ENCODE measurements around the gene ZNF280C.
"Not testable (repeated sequence)": the region's sequence is repeated elsewhere in the genome, so short reads cannot be mapped to it uniquely, and the experiment has no call there.

The ZNF280C gene

DNA sequence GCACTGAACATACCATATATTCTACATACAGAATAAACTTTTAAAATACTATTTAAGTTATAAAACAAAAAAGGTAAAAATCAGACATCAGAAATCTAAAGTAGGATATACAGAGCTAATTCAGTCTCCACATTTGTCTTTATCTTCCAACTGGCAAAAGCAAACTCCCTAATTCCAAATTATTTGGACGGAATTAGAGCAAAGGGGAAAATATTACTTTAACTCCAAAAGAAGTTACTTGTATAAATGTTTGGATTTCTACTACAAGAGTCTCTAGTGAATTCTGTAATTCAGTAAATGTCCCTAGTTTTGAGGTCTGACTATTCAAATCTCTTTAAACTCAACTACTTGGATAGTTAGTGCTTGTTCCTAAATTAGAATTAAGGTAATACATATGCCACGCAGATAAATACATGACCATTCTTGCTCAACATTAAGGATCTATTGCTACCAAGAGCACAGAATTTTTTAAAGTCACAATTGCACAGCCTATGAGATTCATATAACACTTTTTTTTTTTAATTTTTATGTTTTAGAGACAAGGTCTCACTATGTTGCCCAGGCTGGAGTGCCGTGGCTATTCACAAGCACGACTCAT, 7.3 kb downstream of the ZNF280C start:
- no peak for DNase-seq

DNA sequence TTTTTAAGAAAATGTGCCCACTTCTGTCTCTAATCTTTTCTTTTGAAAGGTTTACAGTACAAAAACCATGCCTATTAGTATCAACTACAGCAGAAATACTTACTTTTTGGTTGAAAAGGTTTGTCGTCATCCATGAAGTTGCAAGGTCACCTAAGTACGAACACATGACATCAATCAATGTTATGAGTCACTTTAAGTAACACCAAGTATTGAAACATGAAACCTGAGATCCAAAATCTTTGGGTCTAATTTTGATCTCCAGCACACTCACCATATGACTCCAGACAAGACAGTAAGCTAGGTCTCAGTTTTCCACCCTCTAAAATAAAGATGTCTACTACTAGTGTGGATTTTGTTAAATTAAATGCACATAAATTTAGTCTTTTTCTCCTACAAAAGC, 8.4 kb downstream of the ZNF280C start:
- no peak for DNase-seq

DNA sequence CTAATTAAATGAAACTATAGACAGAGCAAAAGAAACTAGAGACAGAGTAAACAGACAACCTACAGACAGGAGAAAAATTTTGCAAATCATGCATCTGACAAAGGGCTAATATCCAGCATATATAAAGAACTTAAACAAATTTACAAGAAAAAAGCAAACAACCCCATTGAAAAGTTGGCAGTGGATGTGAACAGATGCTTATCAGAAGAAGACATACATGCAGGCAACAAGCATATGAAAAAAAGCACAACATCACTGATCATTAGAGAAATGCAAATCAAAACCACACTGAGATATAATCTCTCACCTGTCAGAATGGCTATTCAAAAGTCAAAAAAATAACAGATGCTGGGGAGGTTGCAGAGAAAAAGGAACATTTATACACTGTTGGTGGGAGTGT, 14.8 kb downstream of the ZNF280C start:
- no peak for DNase-seq

DNA sequence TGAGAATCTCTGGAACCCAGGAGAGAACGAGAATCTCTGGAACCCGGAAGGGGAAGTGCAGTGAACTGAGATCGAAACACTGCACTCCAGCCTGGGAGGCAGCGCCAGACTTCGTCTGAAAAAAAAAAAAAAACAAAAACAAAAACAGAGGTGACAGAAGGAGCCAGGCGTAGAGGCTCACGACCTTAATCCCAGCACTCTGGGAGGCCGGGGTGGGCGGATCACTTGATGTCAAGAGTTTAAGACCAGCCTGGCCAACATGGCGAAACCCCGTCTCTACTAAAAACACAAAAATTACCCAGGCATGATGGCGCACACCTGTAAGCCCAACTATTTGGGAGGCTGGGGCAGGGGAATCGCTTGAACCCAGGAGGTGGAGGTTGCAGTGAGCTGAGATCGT, 17.0 kb downstream of the ZNF280C start:
- no peak for DNase-seq

DNA sequence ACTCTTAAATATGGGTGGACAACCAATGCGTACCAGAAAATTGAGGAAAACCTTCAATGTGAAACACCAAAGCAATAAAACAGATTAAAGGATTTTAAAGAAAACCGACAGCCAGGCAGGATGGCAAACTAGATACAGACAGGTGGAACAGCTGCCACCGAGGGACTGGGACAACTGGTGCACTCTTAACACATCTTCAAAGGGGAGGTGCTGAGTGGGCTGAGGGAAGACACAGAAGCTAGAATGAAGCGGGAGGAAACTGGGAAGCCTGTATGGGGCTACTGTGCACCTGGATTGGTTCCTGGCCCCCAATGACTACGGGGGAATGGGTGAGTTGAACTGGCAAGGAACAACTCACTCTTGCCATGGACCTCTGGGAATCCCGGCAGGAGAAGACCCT, 20.7 kb downstream of the ZNF280C start:
- no peak for DNase-seq

DNA sequence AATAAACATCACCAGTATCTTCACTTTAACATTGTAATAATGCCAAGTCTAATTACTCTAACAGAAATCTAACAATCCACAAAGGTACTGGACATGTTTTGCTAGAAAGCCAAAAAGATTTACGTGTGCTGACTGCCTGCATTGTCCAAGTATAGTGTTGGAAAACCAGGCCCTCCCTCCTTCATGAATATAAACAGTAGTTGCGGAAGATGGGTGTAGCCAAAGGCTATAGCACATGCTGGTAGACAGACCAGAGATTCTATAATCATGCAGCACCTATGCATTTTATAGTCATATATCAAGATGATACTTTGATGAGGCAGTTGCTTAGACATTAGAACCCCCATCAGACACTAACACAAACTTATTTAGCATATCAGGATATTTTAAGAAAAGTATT, 22.6 kb downstream of the ZNF280C start:
- no peak for DNase-seq

DNA sequence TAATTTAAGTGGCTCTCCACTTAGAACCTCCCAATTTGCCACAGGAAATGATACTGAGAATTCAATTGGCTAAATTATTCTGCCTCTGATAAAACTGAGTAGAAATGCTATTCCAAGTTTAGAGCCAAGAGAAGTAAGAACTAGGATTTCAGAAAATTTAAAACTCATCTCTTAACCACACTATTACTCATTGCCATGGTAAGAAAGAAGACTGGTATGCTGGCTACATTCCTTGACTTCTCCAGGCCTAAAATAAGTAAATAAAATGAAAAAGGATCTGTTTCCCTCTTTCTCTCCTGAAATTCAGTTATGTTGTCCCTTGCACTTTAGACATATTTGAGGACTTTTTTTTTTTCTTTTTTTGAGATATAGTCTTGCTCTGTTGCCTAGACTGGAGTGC, 23.3 kb downstream of the ZNF280C start:
- DNase-seq: no peak

DNA sequence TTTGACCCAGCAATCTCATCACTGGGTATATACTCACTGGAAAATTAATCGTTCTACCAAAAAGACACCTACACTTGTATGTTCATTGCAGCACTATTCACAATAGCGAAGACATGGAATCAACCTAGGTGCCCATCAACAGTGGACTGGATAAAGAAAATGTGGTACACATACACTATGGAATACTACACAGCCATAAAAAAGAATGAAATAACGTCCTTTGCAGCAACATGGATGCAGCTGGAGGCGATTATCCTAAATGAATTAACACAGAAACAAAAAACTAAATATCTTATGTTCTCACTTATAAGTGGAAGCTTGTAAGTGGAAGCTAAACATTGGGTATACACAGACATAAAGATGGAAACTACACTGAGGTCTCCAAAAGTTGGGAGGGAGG, 37.5 kb downstream of the ZNF280C start:
- DNase-seq: not testable (repeated sequence)

DNA sequence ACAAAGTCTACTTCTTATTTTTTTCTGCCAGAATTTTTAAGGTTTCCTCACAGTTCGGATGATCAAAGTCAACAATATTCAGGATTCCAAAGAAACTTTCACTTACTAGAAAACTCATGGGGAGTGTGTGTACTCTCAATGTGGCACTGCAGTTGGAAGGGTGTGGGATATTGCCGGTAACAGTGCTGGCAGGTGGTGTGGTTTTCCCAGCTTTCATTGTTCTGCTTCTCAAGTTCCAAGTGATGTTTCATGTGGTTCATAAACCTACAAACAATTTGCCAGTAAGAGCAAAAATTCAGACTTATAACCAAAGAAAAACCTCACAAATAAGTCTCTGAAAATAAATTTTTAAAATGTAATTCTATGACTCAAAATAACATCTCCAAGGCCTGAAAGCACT, 39.8 kb downstream of the ZNF280C start:
- DNase-seq: no peak

DNA sequence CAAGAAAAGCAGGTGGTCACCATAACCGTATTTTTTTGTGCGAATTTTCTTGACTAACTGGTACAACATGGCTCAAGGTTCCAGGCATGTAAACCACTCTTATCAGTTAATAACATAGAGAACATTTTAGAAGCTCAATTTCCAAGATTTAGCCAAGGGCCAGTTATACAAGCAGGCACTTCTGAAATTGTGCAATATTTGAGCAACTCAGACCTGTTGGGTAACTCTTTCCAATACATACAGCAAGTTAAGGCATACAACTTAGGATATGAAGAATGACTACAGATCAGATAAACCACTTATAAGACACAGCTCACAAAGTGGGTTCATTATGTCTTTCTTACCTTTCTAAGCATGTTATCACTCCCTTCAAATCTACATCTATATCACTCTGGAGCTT, 43.9 kb downstream of the ZNF280C start:
- no peak for DNase-seq

DNA sequence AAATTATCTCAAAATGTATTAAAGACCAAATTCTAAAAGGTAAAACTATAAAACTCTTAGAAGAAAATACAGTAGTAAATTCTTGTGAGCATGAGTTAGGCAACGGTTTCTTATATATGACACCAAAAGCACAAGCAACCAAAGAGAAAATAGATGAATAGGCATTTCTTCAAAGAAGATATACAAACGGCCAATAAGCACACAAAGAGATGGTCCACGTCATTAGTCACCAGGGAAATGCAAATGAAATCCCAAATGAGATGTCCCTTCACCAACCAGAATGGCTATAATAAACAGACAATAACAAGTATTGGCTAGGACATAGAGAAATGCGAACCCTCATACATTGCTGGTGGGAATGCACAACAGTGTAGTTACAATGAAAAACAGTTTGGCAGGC, 52.4 kb downstream of the ZNF280C start:
- DNase-seq: no peak

DNA sequence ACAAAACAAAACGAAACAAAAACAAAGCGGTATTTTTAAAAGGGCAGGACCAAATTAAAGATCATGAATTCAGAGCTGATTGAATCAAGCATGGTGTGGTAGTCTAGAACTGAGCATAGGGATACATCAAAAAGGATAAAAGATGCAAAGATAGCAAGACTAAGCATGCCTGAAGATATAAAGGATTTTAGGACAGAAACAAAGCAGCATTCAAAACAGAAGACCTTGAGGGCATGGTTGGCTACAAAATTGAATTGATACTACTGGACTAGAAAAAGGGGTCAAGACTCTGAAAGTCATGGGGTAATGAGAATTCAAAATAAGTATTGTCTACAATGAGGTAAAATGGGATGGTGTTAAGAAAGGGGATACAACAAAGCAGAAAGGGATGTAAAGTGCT, 55.3 kb downstream of the ZNF280C start:
- DNase-seq: no peak

DNA sequence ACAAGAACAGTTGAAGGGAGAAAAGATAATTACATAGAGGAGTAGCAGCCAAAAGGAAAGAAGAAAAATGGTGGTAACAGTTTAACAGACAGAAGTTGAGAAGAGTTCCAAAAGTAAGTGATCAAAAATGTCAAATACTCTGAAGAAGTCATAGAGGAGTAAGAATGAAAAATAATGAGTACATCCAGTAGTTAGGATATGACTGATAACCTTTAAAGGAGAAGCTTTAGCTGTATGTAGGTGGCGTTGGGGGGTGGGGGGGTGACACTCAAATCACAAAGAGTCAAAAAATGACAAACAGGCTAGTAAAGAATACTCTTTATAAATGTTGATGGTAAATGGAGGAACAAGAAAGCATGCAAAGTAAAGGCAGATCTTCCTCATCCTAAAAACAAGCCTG, 56.3 kb downstream of the ZNF280C start:
- DNase-seq: no peak

DNA sequence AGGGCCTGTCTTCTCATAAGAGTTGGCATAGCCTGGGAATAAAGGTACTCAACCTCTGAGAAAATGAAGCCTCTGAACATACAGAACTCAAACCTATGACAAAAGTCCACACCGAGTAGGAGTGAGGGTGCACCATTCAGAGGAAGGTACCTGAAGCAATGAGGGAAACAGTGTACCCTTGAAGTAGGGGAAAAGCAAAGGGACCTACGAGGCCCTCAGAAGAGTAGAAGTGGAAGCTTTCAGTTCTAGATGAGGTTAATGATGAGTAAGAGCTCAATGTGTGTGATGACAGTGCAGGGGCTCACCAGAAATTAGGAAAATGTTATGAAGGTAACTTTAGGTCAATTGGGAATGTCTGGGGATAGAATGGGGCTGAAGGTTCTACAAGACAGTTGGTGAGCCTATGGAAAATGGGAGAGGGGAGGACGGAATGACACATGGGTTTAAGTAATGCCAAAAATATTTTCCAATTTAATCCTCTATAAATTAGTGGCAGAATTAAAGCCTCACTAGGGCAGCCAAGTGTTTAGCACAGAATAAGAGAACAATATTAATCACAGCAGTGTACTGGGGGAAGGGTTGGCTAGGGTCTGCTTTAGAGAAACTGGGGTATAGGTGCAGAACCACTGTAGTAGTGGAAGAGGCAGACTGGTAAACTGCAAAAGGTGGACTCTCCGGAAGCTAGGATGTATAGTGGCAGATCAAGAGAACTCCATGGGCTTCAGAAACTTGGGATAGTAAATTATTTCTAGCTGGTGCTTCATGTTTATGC, 57.1 kb downstream of the ZNF280C start:
- DNase-seq: no peak

DNA sequence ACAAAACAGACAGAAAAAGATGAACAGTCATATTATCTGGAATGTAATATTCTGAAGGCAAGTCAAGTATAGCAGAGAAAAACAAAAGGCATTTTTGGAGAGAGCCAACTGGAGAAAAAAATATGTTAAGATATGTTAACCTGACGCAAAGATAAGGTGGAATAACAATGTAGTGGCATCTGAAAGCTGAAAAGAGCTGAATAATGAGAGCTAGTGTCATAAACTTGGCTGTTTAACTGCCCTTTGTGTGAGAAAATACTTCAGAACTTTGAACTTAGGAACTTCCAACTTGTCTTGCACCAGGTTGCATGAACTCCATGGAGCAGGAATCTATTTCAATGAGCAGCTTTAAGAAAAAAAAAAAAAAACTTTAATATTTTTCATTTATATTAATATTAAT, 64.1 kb downstream of the ZNF280C start:
- DNase-seq: no peak

DNA sequence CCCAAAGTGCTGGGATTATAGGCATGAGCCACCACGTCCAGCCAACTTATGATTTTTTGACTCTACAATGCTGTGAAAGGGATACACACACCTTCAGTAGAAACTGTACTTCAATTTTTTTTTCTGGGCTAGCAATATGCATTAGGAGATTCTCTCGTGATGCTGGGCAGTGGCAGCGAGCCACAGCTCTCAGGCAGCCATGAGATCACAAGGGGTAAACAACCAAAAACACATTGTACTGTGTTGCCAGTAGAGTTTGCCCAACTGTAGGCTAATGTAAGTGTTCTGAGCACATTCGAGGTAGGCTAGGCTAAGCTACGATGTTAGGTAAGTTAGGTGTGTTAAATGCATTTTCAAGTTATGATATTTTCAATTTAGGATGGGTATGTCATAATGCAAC, 71.2 kb downstream of the ZNF280C start:
- DNase-seq: no peak

DNA sequence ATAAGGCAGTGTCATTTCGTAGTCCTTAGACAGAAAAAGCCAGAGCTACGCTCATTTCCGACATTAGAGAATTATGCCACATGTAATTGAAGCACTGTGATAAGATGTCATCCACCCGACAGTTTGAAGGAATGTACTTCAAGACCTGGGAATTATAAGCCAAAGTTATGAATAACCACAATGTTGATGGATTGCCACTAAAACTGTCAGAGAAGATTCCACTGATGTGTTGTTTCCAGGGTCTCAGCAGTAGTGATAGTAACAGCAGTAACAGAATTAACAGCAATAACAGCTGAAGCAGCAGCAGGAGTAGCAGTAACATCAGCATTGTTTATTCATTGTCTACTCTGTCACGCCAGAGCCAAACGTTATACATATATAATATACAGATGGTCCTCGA, 72.2 kb downstream of the ZNF280C start:
- DNase-seq: no peak

DNA sequence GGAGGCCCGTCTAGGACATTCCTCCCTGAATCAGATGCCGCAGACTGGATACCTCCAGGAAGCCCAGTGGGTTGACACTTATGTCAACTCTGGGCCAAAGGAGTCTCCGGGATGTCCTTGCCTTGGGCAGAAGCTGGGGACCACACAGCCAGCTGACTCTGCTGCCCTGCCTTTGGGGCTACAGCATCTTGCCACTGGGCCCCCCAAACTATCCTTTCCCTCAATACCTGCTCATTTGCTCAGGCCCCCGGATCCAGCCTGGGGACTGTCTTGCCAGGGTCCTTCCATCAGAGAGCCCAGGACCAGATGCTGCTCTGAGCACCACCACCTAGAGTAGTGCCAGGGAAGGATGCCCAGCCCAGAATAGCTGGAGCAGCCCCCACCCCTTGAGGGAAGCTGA, 77.9 kb downstream of the ZNF280C start:
- DNase-seq: no peak

DNA sequence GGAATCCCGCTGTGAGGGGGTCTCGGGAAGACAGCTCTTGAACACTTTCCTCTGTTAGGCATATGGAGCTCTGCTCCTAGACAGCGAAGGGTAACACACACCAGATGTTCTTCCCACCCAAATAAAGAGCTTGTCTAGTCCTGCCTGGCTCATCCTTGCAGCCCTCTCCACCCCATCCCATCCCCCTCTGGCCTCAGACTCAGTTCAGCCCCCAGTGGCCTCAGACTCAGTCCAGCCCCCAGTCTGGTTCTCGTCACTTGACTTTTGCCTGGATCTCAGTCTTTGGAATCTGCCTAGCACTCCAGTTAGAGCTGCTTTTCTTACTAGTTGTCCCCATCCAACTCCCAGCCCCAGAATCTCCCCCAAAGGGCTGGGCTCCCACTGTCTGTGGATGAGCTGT, 82.0 kb downstream of the ZNF280C start:
- peak; percentile 16 for DNase-seq

DNA sequence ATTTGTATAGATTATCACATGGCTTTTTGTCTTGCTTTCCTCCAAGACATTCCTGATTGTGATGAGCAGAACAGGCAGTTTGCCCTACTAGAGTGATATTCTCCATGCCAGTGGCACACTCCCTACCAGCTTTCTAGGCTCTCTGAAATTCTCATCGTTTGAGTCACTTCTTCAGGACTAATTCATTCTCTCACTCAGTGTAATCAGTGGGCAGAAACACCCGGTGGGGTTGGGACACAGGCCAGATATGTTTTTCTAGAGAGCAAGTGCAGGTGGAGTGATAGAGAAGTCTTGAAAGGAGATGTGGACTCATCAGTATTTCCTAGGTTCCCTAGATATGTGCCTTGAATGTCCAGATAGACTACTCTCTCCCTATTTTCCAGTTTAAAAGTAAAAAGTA, 83.8 kb downstream of the ZNF280C start:
- no peak for DNase-seq

DNA sequence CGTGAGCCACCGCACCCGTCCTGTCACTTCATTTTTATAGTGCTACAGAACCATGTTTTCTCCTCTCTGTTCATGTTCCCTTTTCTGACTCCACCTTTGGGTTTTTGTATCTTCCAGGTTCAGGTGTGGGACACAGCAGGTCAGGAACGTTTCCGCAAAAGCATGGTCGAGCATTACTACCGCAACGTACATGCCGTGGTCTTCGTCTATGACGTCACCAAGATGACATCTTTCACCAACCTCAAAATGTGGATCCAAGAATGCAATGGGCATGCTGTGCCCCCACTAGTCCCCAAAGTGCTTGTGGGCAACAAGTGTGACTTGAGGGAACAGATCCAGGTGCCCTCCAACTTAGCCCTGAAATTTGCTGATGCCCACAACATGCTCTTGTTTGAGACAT, 84.5 kb downstream of the ZNF280C start:
- no peak for DNase-seq

DNA sequence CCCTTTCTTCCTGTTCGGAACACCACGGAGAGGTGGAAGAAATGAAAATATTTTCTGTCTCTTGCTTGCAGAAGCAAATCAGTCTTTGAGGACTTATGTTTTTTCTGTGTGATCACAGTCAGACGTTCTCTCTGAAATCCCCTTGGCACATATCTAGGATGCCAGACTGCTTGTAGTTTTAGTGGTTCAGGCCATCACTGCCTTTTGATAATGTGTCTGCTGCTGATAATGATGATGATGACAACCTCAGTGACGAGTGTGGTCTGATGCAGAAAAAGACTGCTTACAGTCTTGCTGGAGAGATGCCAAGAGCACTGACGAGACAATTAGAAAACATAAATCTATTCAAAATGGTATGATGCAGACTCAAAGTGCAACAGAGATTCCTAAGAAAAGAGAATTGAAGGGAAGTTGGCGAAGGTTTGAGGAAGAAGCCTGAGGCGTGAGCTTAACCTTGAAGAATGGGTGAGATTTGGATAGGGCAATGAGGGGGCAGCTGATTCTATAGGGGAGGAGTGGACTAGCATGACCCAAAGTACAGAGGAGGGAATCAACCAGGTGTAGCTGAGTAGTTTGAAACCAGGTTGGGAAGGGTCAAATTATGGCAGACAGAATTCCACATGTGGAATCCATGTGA, 89.0 kb downstream of the ZNF280C start:
- DNase-seq: no peak

DNA sequence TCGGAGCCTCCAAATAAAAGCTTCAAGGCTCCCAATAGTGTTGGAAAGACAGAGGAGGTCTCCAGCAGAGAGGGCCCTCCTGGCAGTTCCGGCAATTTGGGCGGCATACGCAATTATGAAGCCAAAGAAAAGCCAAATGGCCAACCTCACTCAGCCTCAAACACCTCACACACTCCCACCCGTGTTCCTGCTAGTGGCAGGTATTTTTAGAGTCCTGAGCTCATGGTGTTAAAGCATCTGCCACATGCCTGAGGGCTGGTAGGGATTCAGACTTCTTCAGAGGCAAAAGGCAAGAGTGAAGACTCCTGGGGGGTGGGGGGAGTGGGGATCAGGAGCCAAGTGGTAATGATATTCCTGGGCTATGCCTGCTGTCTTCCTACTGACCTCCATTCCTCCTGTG, 89.5 kb downstream of the ZNF280C start:
- no peak for DNase-seq

DNA sequence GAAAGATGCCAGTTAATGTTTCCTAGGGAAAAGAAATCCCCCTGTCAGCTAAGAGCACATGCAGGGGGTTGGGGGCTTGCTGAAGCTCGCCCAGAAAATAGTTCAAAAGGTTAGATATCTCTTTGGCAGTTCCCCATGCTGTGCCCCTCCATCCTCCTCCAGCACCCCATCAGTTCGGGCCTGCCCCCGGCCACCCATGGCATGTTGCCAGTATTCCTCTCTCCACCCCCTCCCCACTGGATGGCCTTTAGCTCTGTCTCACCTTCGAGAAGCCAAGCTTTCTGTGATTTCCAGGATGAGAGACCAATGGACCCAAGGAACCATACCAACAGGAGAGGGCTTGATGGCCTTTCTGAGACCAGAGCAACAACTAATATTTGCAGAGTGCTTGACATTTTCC, 91.8 kb downstream of the ZNF280C start:
- DNase-seq: no peak

DNA sequence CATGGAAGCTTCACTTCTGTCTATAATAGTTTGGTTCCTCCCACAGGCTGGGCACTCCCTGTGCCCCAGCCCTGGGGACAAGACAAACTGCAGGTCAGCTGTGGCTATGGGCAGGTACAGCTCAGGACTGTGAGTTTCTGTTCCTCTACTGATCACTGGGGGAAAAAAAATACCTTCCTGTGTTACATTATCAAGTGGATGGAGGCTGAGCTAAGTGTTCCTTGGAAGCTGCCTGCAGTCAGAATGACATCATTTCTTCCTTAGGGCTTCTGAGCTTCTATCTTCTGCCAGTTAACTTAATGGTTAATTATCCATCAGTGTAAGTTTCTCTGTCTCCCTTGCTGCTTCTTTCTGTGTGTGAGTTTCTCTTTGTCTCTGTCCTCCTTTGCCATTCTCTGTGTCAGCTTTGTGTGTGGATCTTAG, 92.3 kb downstream of the ZNF280C start:
- no peak for DNase-seq

Measured in NCI-H1694 (cell line).